Epithelial cell of proximal tubule (primary cell): ENCODE data around the gene ZSCAN23. TPM values are rescaled to one million over a fixed set of nuclear protein-coding genes. Genes with fewer than 3 reads are reported as not detected.
A peak's percentile ranks its signal among the peaks of the same experiment; 100 is the strongest.
"Not testable (repeated sequence)": the region's sequence is repeated elsewhere in the genome, so short reads cannot be mapped to it uniquely, and the experiment has no call there.

Experiments used
- DNase-seq: peaks from one replicate; pipeline ENCODE4 v3.0.0-alpha.2; 2011; ENCODE audit warnings: low read depth
- H3K4me3 ChIP-seq: 2 replicates; pipeline ENCODE4 v1.5.1; 2011; ENCODE audit warnings: low read depth, mild to moderate bottlenecking, low read length
- total RNA-seq: library from RNA; depleted of rRNA; stranded (reverse); fragments of >200 nt; gene quantifications from 2 replicates; pipeline ENCODE4 v1.2.3, GENCODE V29; 2015
- TF ChIP-seq, protein P1 (sequence below): conservative IDR thresholded peaks from 2 replicates; pipeline ENCODE4 v1.5.1; 2012; ENCODE audit warnings: low read depth, mild to moderate bottlenecking, low read length

ZSCAN23 gene
- total RNA-seq, 1 donor from 2014 or later = 2.6 TPM

DNA sequence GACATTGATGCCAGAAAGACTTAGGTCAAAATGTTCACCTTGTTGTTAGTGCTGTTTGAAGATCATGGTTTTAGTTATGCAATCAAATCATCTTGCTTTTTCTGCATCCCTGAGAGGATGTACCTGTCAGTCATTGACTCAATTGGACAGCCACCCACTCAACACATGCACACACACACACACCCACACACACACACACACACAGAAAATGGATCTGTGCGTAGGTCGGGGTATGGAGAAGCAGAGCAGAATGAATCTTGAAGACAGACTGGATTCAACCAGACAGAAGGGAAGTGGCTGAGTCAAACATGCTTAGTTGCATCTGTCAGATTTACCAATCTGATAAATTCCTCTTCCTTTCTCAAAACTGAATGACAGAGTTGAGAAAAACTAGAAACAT lies 19.1 kb upstream of the ZSCAN23 start:
- TF ChIP-seq, protein P1, sequence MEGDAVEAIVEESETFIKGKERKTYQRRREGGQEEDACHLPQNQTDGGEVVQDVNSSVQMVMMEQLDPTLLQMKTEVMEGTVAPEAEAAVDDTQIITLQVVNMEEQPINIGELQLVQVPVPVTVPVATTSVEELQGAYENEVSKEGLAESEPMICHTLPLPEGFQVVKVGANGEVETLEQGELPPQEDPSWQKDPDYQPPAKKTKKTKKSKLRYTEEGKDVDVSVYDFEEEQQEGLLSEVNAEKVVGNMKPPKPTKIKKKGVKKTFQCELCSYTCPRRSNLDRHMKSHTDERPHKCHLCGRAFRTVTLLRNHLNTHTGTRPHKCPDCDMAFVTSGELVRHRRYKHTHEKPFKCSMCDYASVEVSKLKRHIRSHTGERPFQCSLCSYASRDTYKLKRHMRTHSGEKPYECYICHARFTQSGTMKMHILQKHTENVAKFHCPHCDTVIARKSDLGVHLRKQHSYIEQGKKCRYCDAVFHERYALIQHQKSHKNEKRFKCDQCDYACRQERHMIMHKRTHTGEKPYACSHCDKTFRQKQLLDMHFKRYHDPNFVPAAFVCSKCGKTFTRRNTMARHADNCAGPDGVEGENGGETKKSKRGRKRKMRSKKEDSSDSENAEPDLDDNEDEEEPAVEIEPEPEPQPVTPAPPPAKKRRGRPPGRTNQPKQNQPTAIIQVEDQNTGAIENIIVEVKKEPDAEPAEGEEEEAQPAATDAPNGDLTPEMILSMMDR = no peak
- H3K4me3 ChIP-seq = no peak overlapping the region
- no peak for DNase-seq

DNA sequence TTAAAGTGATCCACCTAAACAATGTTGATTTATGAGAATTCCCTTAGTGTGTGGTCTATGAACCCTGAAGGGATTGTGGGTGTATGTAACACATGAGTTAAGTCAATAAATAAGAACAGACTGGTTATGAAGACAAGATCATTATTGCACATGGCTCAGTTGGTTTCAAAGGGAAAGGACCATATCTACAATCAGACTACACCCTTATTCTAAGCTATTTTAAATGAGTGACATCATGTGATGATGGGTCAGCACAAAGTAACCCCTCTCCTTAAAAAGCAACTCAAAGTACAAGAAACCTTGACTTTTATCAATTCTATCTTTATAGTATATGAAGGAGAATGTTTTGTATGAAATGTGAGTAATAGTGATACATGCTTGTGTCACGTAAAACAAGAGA lies 15.3 kb upstream of the ZSCAN23 start:
- no peak for DNase-seq
- H3K4me3 ChIP-seq = no peak overlapping the region
- TF ChIP-seq, protein P1 = no peak

DNA sequence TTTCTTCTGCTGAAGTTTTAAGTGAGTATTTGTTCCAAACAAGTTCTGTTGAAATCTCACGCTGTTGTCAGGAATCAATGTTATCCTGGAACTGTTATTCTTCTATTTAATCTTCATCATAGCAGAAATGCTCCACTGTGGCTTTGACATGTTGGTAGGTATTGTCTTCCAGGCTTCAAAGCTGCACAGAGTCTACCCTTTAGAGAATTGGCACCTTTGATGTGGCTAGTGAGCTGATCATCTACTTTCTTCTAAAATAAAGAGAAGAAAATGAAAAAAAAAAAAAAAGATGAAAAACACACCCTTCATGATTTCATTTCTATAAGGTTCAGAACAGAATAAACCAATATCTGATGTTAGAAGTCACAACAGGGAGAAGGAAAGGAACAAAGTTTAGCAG lies 5.8 kb upstream of the ZSCAN23 start:
- DNase-seq = no peak
- TF ChIP-seq, protein P1 = no peak
- no peak overlapping the region for H3K4me3 ChIP-seq

DNA sequence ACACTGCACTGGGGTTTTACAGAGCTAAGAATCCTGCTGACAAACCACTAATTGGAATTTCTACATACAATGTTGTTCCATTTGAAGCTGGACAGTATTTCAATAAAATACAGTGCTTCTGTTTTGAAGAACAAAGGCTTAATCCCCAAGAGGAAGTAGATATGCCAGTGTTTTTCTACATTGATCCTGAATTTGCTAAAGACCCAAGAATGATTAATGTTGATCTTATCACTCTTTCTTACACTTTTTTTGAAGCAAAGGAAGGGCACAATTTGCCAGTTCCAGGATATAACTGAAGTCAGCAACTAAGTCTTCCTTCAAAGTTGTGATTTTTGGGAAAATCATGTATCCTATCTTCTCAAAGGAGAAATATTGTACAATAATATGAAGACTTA lies 4.2 kb upstream of the ZSCAN23 start:
- not testable (repeated sequence) for DNase-seq
- peak overlapping the region; percentile 57 for H3K4me3 ChIP-seq

DNA sequence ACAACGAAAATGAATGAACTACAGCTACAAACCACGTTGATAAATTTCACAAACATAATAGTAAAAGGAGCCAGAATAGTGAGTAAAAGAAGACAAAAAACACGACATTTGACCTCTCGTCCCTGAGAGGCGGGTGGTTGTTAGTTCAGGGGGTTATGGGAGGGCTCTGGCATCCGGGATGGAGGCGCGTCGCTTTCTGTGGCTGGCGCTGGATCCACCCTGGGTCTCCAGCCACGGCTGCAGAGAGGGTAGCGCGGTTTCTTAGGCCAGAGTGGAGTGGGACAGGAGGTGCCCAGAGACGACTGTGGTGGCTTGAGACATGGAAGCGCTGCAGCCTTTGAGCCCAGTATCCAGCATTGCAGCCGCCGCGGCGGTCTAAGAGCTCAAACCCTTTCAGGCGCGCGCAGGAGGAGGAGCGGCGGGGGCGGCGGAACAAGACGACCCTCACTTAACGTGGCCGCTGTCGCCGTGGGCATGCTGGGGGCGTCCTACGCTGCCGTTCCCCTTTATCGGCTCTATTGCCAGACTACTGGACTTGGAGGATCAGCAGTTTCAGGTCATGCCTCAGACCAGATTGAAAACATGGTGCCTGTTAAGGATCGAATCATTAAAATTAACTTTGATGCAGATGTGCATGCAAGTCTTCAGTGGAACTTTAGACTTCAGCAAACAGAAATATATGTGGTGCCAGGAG lies 3.7 kb upstream of the ZSCAN23 start:
- DNase-seq = no peak

DNA sequence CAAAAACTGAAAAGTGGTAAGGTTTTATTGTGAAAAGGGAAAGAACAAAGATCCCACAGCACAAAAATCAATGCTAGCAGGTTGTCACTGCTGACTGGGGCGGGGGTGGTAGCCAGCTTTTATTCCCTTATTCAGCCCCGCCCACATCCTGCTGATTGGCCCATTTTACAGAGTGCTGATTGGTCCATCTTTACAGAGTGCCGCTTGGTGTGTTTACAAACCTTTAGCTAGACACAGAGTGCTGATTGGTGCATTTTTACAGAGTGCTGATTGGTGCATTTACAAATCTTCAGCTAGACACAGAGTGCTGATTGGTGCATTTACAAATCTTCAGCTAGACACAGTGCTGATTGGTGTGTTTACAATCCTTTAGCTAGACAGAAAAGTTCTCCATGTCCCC lies 1.5 kb upstream of the ZSCAN23 start:
- DNase-seq = not testable (repeated sequence)

More for the DNA sequence above, 3.7 kb upstream of the ZSCAN23 start:
- peak overlapping the region; percentile 57 for H3K4me3 ChIP-seq
- TF ChIP-seq, protein P1 = no peak

DNA sequence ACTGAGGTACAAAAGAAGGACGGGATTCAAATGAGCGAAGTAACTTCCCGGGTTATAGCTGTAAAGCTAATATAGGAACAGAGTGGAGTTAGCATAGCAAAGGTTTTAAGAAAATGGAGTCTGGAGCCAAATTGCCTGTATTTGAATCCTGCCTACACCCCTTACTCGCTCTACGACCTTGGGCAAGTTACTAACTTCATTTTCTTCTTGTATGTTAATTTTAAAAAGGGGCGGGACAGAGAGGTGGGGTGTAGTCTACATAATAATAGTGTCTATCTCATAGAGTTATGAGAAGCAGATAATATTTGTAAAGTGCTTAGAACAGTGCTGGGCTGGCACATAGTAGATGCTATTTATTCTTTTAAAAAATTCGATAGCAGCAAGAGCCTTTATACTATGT lies 705 bp downstream of the ZSCAN23 start:
- H3K4me3 ChIP-seq = peak overlapping the region; percentile 88
- TF ChIP-seq, protein P1 = no peak
- DNase-seq = no peak

More for the DNA sequence above, 1.5 kb upstream of the ZSCAN23 start:
- H3K4me3 ChIP-seq = not testable (repeated sequence)

DNA sequence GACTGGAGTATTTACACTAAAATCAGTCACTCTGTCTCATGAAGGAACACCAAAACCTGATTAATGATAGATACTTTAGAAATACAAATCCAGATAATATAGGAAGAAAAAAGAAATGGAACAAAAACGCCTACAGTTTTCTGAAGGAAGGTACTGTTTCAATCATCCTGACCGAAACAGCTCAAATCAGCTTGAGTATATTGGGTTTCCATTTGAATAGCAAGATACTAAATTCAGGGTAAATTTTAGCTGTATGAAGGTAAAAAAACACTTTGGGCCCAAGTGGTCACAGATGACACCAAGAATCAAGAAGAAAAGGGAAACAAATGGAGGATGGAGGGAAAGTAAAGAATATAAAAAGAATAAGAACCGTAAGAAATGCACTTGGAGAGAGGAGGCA lies 6.9 kb downstream of the ZSCAN23 start:
- no peak for DNase-seq
- no peak overlapping the region for H3K4me3 ChIP-seq
- TF ChIP-seq, protein P1 = no peak
